Measurements from ENCODE around the gene NRIP3.
"Not testable (repeated sequence)": the region's sequence is repeated elsewhere in the genome, so short reads cannot be mapped to it uniquely, and the experiment has no call there.

NRIP3 gene

DNA sequence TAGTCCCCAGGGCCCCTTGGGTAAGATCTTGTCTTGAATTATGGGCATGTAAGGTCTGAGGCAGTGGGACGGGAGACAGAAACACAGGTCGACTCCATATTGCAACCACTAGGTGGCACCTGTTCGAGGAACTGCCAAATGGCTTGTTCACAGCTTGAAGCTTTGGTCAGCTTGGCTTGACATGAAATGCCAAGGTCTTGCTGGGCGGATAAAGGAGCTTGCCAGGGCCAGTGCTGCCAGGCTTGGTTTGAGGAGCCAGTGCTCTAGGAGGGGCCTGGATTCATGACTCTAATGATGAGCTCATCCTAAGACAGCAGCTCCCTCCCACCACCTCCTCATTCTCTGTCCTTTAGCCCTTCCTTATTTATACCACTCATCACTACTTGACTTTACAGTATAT, 11.9 kb upstream of the NRIP3 start:
- peak; percentile 61 to 73 for ATAC-seq

DNA sequence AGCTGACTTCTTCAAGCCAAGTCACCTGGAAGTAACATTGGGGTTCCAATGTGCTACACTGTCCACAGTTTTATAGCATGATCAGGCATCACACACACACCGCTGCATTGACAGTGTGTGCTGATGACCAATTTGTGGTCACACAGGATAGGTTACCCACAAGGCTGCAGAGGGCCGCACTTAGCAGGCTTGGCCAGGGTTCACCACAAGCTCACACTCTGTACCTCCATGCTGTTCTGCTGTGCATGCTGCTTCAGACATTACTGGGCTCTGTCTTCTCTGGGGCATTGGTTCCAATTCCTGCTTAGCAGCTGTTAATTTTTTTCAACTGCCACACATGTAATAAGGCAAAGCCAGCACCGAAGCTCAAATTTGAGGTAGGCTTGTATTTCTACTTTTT, 11.0 kb upstream of the NRIP3 start:
- ATAC-seq, result no peak

DNA sequence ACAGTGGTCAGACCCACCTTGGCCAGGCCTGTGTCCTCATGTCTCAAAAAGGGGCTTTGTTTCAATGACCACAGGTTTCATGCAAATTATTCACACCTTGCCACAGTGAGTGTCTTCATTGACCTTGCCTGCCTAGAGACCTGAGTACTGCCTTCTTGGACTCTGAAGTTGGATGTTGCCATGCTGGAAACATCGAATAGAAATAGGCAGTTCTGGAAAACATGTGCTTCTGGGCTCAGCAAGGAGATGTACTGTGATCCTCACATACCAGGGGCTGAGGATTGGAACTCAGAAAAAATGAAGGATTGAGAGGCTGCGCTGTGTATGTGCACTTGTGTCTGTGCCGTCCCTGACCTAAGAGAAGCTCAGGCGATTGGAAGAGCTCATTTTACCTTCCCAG, 9.6 kb upstream of the NRIP3 start:
- no peak for ATAC-seq

DNA sequence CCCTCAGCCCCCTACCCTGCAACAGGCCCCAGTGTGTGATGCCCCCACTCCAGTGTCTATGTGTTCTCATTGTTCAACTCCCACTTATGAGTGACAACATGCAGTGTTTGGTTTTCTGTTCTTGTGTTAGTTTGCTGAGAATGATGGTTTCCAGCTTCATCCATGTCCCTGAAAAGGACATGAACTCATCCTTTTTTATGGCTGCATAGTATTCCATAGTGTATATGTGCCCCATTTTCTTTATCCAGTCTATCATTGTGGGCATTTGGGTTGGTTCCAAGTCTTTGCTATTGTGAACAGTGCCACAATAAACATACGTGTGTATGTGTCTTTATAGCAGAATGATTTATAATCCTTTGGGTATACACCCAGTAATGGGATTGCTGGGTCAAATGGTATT, 5.7 kb upstream of the NRIP3 start:
- ATAC-seq, result not testable (repeated sequence)

DNA sequence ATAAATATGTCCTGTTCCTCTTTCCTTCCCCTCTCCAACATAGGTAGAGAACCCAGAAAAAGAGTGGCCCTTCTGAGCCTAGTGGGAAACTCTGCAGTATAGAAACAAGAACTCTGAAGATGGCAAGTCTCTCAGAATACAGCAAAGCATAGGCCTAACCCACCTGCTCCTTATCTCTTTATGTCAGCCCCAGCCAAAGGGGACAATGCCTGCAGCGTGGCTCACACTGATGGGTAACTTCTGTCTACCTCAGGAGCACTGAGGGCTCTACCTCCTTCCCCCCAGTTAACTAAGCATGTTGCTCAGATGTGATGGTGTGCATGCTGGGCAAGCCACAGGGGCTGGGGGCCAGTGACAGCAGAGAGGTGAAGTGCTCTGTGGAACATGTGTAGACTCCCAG, 4.9 kb upstream of the NRIP3 start:
- ATAC-seq, result no peak

DNA sequence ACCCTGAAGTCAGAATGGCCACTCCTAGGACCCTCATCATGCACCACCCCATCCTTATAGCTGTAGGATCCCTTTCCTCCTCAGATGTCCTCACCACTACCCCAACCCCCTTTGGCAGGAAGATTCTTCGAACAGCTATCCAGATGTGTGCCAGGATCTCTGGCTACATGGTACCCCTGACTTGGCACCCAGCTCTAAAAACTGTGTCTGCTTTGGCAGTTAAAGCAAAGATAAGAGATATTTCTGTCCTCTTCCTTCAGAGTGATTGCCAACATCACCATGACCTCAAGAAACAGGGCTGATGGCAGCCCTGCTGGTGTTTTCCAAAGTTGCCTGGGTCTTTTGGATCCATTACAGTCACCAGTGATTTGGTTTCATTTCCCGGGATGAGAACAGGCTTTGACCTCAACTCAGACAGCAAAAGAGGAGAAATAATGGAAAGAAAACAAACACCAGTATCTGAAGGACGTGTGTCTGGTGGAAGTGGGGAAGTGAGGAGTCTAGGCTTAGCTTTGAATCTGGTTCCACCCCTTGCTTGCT, 4.3 kb upstream of the NRIP3 start:
- no peak for ATAC-seq

DNA sequence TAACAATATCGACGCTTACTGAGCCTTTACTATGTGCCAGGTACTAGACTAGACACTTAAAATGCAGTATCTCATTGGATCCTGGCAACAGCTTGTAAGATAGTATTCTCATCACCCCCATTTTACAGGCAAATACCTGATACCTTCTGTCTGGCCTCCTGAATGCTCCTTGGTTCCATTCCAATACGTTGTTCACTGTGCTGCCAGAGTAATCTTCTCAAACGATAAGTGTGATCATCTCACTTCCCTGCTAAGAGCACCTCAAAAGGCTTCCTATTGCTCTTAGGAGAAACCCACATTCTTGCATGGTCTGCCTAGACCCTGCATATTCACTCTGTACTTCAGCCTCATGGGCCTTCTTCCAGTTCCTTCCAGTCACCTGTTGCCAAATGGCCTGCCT, 1.3 kb upstream of the NRIP3 start:
- no peak for ATAC-seq

DNA sequence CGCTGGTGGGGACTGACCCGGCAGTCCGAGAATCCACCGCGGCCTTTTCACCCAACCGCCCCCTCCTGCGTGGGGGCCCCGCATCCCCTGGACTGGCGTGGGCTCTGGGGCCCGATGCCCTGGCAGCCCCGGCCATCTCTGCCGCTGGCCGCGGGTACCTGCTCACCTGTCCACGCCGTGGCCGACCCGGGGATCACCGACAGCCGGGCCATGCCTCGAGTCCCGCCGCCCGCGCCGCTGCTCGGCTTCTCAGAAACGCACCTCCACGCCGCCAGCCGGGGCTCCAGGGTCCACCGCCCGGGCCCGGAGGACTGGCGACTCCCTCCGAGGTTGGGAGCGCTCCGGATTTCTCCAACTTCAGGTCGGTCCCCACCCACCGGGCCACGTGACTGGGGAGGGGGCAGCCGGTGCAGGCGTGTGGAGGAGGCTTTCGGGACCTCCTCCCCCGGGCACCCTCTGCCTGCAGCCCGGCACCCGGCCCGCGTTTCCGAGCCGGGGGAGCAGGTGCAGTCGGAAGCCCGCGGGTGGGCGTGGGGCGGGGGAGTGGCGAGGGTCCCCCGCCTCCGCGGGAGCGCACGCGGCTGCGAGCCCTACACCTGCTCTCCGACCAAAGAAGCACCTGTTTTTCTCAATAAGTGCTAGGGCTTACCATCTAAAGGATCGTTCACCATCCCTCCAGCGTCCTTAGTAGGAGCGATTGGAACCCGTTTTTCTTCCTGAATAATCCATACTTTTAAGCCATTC, 554 bp upstream of the NRIP3 start:
- ATAC-seq, result no peak

DNA sequence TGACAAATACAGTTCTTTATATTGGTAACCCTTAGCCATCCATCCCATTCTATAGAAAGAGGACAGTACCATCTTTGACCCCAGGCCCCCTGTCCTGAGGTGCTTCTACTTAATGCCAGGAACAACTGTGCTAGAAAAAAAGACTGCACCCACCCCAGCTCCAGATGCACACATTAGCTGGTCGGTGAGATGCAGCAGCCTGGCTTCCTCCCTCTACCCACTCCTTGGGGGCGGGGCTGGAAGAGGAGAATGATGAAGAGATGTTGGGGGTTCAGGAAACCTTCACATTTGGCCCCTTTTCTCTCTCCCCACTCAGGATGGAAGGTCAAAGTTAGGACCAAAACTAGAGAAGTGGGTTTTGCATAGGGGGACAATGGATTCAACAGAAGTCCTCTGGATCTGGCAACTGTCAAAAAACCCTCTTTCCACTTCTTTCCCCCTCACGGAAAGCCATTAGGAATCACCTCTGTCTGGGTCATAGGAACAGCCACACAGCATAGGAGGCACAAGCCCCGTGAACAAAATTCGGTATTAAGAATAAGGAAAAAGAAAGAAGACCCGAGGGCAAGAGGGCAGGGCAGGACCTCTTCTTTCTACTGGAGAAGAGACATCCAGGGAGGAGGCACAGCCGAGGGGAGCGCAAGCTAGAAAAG, 755 bp downstream of the NRIP3 start:
- ATAC-seq, result no peak

DNA sequence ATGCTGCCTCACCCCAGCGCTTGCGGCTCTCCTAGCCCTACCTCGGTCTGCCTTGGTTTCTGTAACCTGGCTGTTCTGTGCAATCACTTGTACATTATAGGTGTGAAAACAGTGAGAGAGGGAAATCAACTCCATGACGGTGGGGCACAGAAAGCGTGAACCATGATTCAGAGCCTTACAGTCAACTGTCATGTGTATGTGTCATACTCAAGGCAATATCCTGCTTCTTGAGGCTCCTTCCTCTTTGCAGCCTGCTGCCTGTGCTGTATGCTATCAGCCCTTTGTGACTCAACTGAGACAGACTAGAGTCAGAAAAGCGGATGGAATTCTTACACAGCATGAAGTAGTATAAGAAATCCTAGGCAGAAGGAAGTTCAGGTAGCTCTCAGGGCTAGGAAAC, 2.1 kb downstream of the NRIP3 start:
- ATAC-seq, result peak; percentile 95 to 96

DNA sequence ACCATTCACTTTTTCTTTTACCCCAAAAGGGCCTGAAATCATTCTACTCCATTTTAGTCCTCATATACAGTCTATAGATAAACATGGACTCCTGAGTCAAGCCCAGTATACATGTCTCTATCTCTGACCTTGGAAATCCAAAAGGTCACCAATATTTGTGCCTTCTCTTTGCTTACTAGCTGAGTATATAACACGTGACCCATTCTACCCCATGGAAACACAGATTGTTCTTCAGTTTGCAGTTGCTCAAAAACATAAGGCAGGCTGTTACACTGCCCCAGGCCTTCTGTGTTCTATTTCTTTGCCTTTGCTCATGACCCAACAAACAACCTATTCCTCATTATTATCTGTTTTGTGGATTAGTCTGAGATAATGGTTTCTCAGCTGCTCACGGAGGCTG, 5.8 kb downstream of the NRIP3 start:
- no peak for ATAC-seq

DNA sequence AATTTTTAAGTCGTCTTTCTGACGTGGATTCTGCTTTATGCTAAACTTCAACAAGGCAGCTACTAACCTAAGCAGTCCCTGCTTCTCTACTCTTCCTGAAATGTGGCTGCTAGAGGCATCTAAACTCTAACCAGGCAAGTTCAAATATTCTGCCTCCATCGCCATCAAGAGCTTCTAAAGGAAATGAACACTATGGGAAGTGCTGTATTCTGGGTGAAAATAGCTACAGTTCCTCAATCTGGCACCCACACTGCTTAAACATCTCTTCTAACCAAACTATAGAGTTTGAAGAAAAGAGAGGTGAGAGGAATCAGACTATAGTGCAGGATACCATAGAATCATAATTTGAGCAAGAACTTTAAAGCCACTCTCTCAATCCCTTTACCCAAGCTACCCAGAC, 6.3 kb downstream of the NRIP3 start:
- ATAC-seq, result no peak

DNA sequence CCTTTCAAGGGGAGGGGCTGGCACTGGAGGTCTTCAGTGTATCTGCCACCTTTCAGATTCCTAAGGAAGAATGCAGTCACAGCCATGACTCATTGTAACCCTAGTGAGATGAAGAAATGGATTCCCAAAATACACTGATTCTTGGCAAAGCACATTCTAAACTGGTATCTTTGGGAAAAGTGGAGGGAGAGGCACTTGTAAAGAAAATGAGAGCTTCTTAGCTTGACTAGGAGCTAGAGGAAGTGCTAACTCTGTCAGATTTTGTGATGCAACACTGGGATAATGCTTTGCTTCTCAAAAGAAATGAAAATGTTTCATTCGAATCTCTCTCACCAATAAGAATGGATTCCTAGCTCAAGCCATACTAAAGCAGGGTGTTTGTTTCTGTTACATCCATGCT, 14.3 kb downstream of the NRIP3 start:
- no peak for ATAC-seq

DNA sequence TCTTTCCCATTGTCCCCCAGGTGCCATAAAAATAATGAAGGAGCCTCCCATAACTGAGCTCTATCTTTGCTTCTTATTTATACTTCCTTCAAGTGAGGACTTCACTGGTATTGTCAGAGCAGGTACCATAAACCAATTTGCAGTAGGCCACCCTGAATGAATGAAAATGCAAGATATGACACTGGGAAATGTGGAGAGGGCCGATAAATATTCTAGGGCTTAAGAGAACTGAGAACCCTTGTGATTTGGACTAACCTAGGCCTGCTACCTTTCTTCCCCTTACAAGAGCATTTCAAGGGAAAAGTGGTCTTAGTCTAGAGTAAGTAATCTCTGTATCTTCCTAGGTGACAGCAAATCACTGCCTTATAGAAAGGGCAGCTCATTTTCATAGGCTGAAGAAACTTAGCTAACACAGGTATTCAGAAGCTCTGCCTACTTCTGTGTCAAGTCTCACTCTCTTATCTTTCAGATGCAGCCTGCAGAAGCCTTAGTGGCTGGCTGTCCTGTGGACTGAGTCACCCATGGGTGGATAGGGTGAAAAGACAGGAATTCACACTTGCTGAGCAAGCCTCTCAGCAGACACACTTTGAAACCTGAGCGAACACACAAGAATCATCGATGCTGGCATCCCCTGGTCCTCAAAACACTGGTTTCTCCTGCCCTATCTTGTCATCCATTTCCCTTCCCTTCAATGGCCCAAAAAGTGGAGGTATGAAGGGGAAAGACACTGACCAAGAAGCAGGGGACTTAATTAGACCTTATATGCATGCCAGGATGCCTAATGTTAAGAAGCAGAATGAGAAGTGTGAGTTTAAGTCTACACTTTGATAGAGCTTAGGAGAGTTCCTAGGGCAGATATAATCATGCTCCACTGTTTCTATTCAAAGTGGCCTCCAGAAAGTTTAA, 15.2 kb downstream of the NRIP3 start:
- ATAC-seq, result no peak

DNA sequence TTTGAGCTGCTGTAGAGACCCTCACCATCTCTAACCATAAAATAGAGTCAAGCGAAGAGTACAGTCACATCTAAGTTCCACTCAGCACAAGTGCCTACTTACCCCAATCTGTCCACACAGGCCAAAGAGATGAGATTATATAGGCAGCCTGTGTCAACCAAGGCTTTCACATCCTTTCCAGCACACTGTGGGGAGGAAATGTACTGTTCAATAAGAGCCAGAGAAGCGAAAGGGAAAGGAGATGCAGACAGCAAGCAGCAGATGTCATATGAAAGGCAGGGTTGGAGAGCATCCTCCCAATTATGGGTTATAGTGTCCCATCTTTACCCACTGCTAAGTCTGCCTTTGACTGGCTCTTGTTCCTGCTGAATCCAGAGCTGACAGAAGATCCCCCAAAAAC, 16.4 kb downstream of the NRIP3 start:
- no peak for ATAC-seq

DNA sequence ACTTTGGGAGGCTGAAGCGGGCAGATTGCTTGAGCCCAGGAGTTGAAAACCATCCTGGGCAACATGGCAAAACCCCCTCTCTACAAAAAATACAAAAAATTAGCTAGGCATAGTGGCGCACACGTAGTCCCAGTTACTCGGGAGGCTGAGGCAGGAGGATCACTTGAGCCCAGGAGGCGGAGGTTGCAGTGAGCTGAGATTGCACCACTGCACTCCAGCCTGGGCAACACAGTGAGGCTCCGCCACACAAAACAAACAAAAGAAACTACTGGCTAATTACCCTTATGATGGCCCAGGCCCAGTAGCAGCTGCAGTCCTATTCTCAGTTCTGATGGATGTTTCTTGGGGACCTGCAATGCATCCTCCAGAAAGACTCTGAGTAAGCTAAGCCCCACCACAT, 17.0 kb downstream of the NRIP3 start:
- not testable (repeated sequence) for ATAC-seq

DNA sequence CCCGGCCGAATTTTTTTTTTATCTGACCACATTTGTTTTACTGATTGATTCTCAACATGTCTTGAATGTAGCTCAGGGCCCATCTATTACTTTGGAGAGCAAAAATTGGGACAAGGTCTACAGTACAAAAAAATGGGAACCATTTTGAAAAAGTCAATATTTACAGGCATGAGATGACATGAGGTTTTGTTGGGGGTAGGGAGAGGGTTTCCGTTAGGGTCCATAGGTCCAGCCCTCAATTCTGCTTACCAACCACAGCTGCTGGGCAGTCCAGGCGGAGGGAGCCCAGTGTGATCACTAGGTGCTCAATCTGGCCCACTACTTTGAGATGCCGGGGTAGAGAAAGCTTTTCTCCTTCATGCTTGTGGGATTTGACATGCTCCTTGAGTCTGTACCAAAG, 18.3 kb downstream of the NRIP3 start:
- ATAC-seq, result no peak

DNA sequence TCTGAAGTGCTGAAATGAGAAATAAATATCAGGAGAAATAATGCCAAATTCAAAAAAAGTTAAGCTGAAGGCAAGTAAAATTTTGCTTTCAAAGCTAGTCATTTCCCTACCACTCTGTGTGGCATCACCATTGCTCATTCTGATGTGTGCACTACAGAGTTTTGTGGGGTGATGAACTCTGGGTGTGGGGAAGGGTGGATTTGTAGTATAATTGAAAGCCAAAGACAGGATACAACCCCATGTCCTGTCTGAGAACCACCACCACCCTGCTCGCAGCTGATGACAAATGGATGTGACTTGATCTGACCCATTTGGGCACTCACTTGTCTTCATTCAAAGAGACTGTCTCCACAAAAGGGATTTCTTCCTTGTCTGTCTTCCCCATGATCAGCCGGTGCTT, 20.2 kb downstream of the NRIP3 start:
- ATAC-seq, result peak; percentile 32 to 41

DNA sequence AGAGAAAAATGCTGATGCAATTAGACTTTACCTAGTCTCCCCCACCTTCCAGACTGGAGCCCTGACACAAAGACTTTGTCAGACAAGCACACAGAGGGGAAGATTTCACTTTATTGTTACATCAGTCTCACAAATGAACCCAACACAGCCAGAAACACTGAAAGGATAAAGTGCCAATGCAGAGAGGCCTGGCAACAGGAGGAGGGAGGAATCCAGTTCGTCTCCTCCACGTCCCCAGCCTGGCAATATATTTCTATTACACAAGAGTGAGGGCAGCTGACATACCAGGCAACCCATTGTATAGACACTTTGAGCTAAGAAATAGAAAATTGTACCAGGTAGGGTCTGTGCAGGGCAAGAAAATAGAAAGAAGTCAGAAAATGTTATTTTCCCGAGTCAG, 23.3 kb downstream of the NRIP3 start:
- no peak for ATAC-seq

DNA sequence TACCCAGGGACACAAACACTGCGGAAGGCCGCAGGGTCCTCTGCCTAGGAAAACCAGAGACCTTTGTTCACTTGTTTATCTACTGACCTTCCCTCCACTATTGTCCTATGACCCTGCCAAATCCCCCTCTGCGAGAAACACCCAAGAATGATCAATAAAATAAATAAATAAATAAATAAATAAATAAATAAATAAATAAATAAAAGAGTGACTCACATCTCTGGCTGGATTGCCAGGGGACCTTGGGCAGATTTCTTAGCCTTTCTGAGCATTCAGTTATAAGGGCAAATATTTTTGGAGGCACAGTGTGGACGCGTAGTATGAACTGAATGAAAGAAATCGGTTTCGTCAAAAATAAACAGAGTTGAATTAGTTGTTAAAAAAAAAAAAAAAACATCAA, 24.4 kb downstream of the NRIP3 start:
- not testable (repeated sequence) for ATAC-seq

DNA sequence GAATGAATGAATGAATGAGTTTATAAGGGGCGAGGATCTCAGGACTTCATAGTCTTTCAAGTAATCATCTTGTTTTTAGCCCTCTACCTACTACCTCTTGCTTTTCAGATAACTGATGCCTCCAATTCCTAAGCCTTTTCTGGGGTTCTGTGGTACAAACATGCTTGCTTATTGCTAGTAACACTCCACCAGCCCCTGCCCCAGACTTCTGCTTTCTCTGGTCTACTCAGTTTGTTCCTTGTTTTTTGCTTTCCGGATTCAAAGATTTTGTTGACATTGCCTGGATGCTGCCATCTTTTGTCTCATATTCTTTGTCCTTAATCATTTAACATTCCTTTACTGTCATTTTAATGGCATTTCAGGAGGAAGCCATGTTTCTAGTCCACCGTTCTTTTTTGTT, 30.7 kb downstream of the NRIP3 start:
- no peak for ATAC-seq

DNA sequence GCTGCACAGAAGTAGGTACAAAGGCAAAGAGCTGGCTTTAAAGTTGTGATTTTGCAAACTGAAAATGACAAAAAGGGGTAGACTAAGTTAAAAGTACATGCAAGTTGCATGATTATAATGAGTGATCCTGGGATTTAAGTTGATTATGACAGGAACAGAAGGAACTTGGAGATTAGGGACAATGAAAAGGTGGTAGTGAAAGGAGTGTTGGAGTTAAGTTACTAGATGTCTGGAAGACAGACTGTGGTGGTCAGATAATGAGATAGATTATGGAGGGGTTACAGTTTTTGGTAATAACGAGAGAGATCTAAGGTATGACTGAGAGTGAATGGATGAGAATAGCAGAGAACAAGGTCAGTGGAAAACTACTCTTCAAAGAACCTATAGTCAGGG, 31.9 kb downstream of the NRIP3 start:
- ATAC-seq, result no peak

DNA sequence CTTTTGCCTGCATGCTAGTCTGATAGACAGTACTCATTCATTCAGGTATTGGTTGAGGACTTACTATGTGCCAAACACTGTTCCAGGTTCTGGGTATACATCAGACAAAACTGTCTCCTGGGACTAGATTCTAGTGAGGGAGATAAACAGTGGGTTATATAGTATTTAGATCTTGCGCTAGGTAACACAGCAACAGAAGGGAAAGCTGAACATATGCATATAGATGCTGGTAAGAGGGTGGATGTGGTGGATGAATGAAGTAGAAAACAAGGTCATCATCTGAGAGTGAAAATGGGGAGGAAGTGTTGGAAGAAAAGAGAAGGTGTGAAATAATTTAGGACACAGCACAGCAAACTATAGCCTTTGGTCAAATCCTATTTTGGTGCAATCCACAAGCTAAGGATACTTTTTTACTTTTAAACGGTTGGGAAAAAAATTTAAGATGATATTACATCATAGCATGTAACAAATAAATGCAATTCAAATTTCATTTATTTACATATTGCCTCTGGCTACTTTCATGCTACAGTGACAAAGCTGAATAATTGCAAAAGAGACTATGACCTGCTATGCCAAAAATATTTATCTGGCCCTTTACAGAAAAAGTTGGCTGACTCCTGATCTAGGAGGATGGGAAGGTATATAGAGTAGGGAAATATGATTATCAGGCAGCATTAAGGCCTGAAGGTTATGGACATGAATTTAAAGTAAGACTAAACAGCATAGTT, 32.4 kb downstream of the NRIP3 start:
- no peak for ATAC-seq

All from activated CD4-positive, CD25-positive, alpha-beta regulatory T cell treated with anti-CD3 and anti-CD28 coated beads, Interleukin-2, amount 50 U/mL, for 24 hours (primary cell).